Spinal cord (tissue), 10 donors: ENCODE data around the gene MICAL2. TPM values are rescaled to one million over a fixed set of nuclear protein-coding genes. Genes with fewer than 3 reads are reported as not detected.
A peak's percentile ranks its signal among the peaks of the same experiment; 100 is the strongest.

ENCODE experiments used
- DNase-seq, 6 donors: peaks; one replicate each; pipeline versions ENCODE4 v3.0.0 to v3.0.0-alpha.2; 2013 to 2015; ENCODE audit warnings: low spot score in 6 of 6, low read depth in 4 of 6
- H3K27ac ChIP-seq: one replicate; pipeline ENCODE4 v1.5.1; 2013; ENCODE audit warnings: low read depth, low read length, control low read depth
- H3K27me3 ChIP-seq: one replicate; pipeline ENCODE4 v1.6.1; 2013; ENCODE audit warnings: low read length; ENCODE audit not compliant: control insufficient read depth, insufficient read depth
- H3K36me3 ChIP-seq: one replicate; pipeline ENCODE4 v1.6.1; 2013; ENCODE audit warnings: low read length; ENCODE audit not compliant: control insufficient read depth, insufficient read depth
- H3K4me1 ChIP-seq: one replicate; pipeline ENCODE4 v1.6.1; 2013; ENCODE audit warnings: low read length; ENCODE audit not compliant: control insufficient read depth, insufficient read depth
- H3K4me3 ChIP-seq: one replicate; pipeline ENCODE4 v1.5.1; 2013; ENCODE audit warnings: low read depth, low read length, control low read depth
- H3K9me3 ChIP-seq: one replicate; pipeline ENCODE4 v1.6.1; 2013; ENCODE audit warnings: low read length; ENCODE audit not compliant: control insufficient read depth, insufficient read depth
- WGBS: methylation state at CpG from one replicate; pipeline ENCODE4 v1.1.5; 2013; ENCODE audit warnings: missing lambda C conversion rate; ENCODE audit not compliant: insufficient coverage; 5-methylcytosine and 5-hydroxymethylcytosine counted together
- polyA plus RNA-seq, 2 donors: library from polyadenylated mRNA; unstranded; fragments of 120-200 nt; gene quantifications; one replicate each; pipeline ENCODE4 v1.2.1, GENCODE V29; 2013; ENCODE audit not compliant: insufficient read length in 2 of 2
- total RNA-seq, 2 donors: library from RNA; depleted of rRNA in 1 of 2; stranded (reverse); fragments of 120-200 nt in 1 of 2; fragments of >200 nt in 1 of 2; gene quantifications; one replicate each; pipeline versions ENCODE4 v1.2.3 to v1.2.4, GENCODE V29; 2013 to 2014
- donor health status: healthy.

MICAL2 gene
- total and polyA plus RNA-seq, 4 donors = 15.8 to 57.0 (median 23.2) TPM

DNA sequence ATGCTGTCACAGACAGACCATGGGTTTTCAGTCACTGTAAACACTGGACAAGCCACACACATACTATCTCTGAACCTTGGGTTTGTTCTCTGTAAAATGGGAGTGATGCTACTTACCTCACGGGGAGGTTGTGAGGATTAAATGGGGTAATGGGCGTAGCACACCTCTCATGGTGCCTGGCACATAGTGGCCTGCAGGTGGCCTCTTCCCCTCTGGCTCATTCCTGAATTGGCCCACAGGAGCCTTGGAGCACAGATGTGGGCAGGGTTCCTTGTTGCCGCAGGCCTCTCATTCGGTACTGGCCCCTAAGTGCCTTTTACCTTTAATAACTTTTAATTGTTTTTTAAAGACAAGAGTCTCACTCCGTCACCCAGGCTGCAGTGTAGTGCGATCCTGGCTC lies 11.7 kb downstream of the MICAL2 start:
- Histone ChIP-seq H3K27me3 (peaks cover 6% of the 10 kb centered on the region), H3K9me3 (no peaks in the 10 kb centered on the region), H3K4me1 (peaks cover 11% of the 10 kb centered on the region), H3K36me3 (no peaks in the 10 kb centered on the region), H3K27ac (no peak overlapping the region), H3K4me3 (no peak overlapping the region)
- no peak for DNase-seq
- 75% methylated on average over 2 of the region's 6 CpGs for WGBS

DNA sequence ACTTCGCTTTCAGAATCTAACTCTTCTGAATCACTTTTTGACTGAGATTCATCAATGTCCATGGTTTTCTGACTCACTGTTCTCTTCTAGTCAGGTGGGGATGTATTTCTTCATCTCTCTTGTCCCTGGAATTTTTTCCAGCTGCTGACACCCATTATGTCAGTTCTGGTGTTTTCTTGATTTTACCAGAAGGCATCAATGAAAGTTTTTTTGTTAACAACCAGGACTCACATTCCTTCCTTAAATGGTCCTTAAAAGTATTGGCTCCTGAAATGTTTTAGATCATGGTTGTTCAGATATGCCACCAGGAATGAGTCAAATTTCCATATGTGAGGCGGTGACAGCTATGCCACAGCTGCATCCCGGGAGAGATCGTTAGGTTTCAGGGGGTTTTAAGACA lies 12.9 kb downstream of the MICAL2 start:
- H3K36me3 ChIP-seq = no peaks in the 10 kb centered on the region
- peaks cover 8% of the 10 kb centered on the region for H3K27me3 ChIP-seq
- H3K4me1 ChIP-seq = peaks cover 11% of the 10 kb centered on the region
- H3K4me3 ChIP-seq = no peak overlapping the region
- no peak for DNase-seq
- H3K9me3 ChIP-seq = no peaks in the 10 kb centered on the region
- no peak overlapping the region for H3K27ac ChIP-seq
- WGBS = 79% methylated on average over 3 of the region's 4 CpGs

DNA sequence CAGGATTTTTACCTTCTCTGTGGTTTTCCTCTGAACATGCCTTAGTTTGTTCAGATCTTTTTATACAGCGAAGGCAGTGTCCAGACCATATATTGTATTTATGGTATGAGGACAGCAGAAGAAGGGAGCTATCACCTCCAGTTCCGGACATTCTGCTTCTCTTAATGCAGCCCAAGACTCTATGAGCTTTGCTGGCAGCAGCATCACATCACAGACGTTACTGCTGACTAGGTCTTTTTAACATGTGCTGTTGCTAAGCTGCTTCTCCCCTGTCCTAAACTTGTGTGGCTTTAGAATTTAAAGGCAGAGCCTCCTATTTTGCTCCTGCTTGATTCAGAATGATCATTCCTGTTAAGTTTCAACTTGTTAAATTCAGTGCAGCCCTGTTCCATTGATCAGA lies 13.4 kb downstream of the MICAL2 start:
- H3K27me3 ChIP-seq = peaks cover 11% of the 10 kb centered on the region
- DNase-seq = peak in 2 of 6 donors; percentile 51 to 56

DNA sequence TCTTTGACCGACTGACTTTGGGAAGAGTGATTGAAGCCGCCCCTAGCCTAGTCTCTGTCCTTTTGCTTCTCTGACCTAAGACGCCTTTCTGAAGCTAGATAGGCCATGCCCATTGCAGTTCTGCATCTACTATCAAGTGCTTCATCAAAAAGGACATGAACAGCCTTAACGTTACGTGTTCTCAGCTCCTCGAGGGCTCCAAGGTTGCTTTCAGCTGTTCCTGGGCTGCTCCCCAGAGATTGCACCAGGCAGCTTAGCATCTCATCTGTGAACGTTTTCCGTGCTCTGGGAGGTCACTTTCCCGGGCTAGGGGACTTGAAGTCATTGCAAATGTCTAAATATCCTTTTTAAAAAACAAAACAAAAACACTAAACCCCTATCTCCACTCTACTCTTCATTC lies 13.9 kb downstream of the MICAL2 start:
- WGBS = 74% methylated on average over 9 of the region's 9 CpGs
- peaks cover 11% of the 10 kb centered on the region for H3K27me3 ChIP-seq
- H3K4me3 ChIP-seq = no peak overlapping the region
- H3K4me1 ChIP-seq = peaks cover 11% of the 10 kb centered on the region
- H3K36me3 ChIP-seq = no peaks in the 10 kb centered on the region
- H3K9me3 ChIP-seq = no peaks in the 10 kb centered on the region
- no peak for DNase-seq
- H3K27ac ChIP-seq = no peak overlapping the region

More for the DNA sequence above, 13.4 kb downstream of the MICAL2 start:
- H3K36me3 ChIP-seq = no peaks in the 10 kb centered on the region
- H3K4me3 ChIP-seq = no peak overlapping the region
- H3K9me3 ChIP-seq = no peaks in the 10 kb centered on the region
- peaks cover 11% of the 10 kb centered on the region for H3K4me1 ChIP-seq
- 36% methylated on average over 2 of the region's 3 CpGs for WGBS
- H3K27ac ChIP-seq = no peak overlapping the region

DNA sequence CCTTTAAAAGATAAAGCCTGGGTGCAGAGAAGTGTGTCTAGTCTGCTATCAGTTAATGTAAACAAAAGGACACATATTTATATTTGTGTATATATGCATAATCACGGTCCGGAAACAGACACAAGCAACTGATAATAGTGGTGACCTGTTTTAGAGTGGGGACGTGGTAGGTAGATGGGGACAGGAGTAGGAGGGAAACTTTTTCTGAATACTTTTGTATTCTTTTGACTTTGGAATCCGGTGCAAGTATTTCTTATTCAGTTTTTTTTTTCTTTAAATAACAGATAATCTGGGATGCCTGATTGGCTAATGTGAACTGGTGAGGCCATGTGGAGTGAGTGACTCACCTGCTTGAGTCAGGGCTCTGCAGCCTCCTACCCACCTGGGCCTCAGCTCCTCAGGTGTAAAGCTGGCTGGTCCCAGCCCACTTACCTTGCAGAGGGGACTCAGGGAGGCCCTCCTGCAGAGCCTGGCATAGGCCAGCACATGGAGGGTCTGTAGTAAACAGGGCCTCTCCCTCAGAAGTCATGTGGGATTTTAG lies 15.3 kb downstream of the MICAL2 start:
- H3K27ac ChIP-seq = no peak overlapping the region

DNA sequence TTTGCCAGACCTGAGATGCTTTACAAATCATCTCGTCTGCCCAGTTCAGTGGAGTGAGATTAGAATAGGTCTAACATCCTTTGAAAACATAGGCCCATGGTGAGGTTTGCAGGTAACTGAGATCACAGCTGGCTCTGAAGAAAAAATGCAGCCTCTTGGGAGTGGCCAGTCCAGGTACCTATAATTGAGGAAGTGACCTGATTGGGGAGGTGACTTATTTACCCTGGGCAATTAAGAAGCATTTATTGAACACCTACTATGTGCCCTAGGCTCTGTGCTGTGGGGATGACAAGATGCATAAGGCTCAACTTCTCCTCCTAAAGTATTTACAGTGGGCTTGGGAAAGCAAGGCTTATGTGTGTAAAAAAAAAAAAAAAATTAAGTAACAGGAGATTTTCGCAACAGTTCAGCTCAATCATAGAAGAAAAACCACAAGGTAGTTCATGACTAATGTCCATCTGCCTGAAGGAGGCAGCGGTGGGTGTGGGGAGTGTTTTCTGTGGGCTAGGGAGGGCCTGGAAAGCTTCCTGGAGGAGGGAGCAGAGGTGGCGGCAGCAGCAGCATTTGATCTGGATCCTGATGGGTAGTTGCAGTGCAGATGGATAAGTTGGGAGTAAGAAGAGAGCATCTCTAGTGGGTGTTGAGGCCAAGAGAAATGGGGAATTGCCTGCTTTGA lies 16.1 kb downstream of the MICAL2 start:
- Histone ChIP-seq H3K9me3 (no peaks in the 10 kb centered on the region), H3K27me3 (peaks cover 5% of the 10 kb centered on the region), H3K4me1 (peaks cover 5% of the 10 kb centered on the region), H3K4me3 (no peak overlapping the region), H3K27ac (no peak overlapping the region), H3K36me3 (no peaks in the 10 kb centered on the region)
- WGBS = 100% methylated on average over 2 of the region's 4 CpGs
- no peak for DNase-seq

More for the DNA sequence above, 15.3 kb downstream of the MICAL2 start:
- H3K27me3 ChIP-seq = peaks cover 7% of the 10 kb centered on the region
- no peaks in the 10 kb centered on the region for H3K36me3 ChIP-seq
- no peak for DNase-seq
- H3K9me3 ChIP-seq = no peaks in the 10 kb centered on the region
- peaks cover 5% of the 10 kb centered on the region for H3K4me1 ChIP-seq
- H3K4me3 ChIP-seq = no peak overlapping the region
- no CpG with 5 or more reads among the region's 4 CpGs for WGBS

DNA sequence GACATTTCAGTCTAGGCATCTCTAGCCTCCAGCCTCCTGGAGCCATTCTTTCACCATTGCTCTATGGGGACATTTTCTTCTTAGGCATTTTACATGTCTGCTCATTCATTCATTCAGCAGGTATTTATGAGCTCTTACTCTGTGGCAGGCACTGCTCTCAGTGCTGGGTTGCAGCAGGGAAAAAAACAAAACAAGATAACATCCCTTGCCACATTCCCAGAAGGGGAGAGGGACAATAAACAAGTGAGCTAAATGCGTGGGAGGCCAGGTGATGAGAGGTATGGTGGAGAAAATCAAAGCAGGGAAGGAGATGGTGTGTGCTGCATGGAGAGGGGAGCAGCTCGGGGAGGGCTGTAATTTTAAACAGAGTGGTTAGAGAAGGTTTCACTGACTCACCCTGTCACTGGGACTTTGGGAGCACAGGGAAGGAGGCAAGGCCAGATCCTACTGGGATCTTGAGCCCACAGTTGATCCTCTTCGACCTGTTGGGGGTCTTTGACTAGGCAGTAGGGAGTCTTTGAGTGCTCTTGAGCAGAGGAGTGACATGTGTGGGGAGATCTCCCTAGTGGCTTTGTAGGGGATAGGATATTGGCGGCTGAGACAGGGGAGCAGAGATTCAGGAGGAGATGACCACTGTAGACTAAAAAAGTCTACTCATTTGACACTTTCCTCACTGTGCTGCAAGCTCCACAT lies 17.0 kb downstream of the MICAL2 start:
- Histone ChIP-seq H3K27me3 (peaks cover 5% of the 10 kb centered on the region), H3K4me1 (peaks cover 5% of the 10 kb centered on the region), H3K9me3 (no peaks in the 10 kb centered on the region), H3K4me3 (no peak overlapping the region), H3K27ac (no peak overlapping the region), H3K36me3 (no peaks in the 10 kb centered on the region)
- no peak for DNase-seq
- WGBS = 69% methylated on average over 3 of the region's 4 CpGs

DNA sequence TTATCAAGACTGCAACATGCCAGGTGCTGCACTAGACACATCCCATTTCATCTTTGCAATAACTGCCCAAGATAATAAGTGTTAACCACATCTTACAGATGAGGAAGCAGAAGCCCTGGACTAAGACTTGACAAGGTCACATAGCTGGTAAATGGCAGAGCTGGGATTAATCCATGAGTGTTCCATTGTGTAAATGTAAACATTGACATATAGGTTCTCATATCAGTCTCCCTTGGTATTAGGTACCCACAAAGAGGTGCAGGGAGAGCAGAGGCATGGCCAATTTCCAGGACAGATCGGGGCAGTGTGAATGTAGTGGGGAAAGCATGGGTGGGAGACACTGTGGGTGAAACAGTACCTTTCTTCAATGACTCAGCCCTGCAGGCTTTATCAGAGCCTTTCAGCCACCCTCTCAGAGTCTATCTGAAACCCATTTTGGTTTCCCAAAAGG lies 17.9 kb downstream of the MICAL2 start:
- WGBS = no CpG with 5 or more reads among the region's 1 CpG
- Histone ChIP-seq H3K27me3 (peaks cover 5% of the 10 kb centered on the region), H3K4me1 (peaks cover 5% of the 10 kb centered on the region), H3K36me3 (no peaks in the 10 kb centered on the region), H3K9me3 (no peaks in the 10 kb centered on the region), H3K27ac (no peak overlapping the region), H3K4me3 (no peak overlapping the region)
- DNase-seq = no peak

DNA sequence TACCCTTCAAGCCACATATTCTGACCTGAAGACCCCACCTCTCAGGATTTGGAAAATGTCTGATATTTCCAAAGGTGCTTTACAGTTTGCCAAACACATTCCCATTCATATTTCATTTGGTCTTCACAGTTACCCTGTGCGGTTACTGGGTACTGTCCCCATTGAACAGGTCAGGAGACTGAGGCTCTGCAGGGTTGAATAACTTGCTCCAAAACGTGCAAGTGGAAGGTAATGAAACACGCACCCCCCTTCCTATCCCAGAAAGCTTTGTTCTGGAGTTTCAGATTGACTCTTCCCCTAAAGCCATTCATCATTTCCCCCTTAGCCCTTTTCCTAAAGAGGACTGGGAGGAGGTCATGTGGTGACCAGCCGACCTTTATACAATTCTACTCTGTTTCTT lies 18.8 kb downstream of the MICAL2 start:
- H3K4me3 ChIP-seq = no peak overlapping the region
- DNase-seq = no peak
- no CpG with 5 or more reads among the region's 4 CpGs for WGBS
- no peak overlapping the region for H3K27ac ChIP-seq
- H3K27me3 ChIP-seq = peaks cover 5% of the 10 kb centered on the region
- no peaks in the 10 kb centered on the region for H3K36me3 ChIP-seq
- peaks cover 2% of the 10 kb centered on the region for H3K4me1 ChIP-seq
- no peaks in the 10 kb centered on the region for H3K9me3 ChIP-seq
